ENCODE results near the gene FXYD2.

The FXYD2 gene

GRCh38 chr11:117774553-117774952 lies 50.0 kb downstream of the FXYD2 start:
- no peak for DNase-seq (ENCODE audit: low read depth)
- TF ChIP-seq CTCF (conservative IDR thresholded peaks at IDR 0.05; ENCODE audit: low read depth, low read length), result no peak
- no peak overlapping the region for H3K4me3 ChIP-seq (ENCODE audit: low read depth, low read length)

DNA sequence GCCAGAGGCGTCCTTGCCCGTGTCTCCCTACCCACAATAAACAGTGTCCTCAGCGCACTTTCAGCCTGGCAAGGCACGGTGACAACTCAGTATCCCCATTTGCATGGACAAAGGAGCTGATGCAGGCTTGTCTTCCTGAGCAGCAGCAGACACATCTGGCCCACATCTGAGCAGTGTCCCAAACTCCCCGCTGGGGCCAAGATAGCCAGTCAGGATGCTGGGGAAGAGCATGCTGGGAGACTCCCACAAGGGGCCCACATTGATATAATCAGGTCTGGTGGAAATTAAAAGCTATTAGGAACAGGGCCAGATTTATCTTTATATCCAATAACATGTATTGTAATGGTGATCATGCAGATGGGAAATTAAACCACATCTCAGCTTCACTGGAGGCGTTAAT lies 52.2 kb downstream of the FXYD2 start:
- H3K4me3 ChIP-seq (ENCODE audit: low read depth, low read length), result no peak overlapping the region
- DNase-seq (ENCODE audit: low read depth), result no peak

DNA sequence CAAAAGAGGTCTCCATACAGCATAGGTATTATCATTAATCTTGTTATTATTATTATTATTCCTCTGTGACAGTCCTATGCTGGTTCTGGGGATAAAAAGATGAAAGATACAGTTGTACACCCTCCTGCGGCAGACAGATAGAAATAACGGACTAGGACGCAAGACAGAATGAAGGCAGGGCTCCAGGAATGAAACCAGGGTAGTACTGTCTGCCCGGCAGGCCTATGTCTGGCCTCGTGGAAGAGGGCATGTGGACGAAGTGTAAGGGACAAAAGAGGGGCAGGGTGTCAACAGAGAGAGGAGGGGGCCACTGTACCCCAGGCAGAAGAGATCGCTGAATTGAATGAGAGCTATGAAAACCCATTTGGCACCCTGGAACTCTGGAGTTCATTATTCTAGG lies 52.7 kb downstream of the FXYD2 start:
- DNase-seq (ENCODE audit: low read depth), result no peak
- H3K4me3 ChIP-seq (ENCODE audit: low read depth, low read length), result no peak overlapping the region
- TF ChIP-seq CTCF (conservative IDR thresholded peaks at IDR 0.05; ENCODE audit: low read depth, low read length), result no peak

More for the DNA sequence above, 52.2 kb downstream of the FXYD2 start:
- TF ChIP-seq CTCF (conservative IDR thresholded peaks at IDR 0.05; ENCODE audit: low read depth, low read length), result no peak

DNA sequence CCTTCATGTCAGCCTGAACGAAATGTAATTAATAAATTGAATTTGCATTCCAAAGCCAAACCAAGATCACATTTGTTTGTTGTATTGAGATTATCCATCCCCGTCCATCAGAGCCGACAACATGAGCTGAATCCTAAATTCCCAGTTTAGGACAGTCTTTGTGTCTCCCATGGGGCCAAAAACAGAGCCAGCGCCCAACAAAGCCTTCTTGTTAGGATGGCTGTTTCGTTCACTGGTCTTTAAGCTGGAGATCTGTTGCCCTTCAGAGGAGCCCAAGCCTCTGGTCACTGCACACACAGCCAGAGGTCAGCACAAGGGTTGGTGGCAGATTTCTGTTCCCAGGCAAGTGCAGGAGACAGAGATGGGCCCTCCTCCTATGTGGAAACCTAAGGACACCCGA lies 53.3 kb downstream of the FXYD2 start:
- no peak for DNase-seq (ENCODE audit: low read depth)
- no peak for TF ChIP-seq CTCF (conservative IDR thresholded peaks at IDR 0.05; ENCODE audit: low read depth, low read length)
- H3K4me3 ChIP-seq (ENCODE audit: low read depth, low read length), result no peak overlapping the region

- no peak overlapping the region for H3K4me3 ChIP-seq (ENCODE audit: low read depth, low read length)
- DNase-seq (ENCODE audit: low read depth), result peak; percentile 6
- TF ChIP-seq CTCF (conservative IDR thresholded peaks at IDR 0.05; ENCODE audit: low read depth, low read length), result no peak
Measured at GRCh38 chr11:117770061-117770460, 54.5 kb downstream of the FXYD2 start.

Measured in choroid plexus epithelial cell (primary cell).